Skeletal muscle cell (primary cell): ENCODE measurements around the gene CMBL.
"Not testable (repeated sequence)": the region's sequence is repeated elsewhere in the genome, so short reads cannot be mapped to it uniquely, and the experiment has no call there.

Experiments
- DNase-seq: peaks from one replicate; pipeline ENCODE4 v3.0.0-alpha.2; 2010; ENCODE audit warnings: low read depth
- H3K4me3 ChIP-seq: 2 replicates; pipeline ENCODE4 v1.5.1; 2011; ENCODE audit warnings: low read depth, mild to moderate bottlenecking, control low read depth, low read length, moderate library complexity

The CMBL gene

DNA sequence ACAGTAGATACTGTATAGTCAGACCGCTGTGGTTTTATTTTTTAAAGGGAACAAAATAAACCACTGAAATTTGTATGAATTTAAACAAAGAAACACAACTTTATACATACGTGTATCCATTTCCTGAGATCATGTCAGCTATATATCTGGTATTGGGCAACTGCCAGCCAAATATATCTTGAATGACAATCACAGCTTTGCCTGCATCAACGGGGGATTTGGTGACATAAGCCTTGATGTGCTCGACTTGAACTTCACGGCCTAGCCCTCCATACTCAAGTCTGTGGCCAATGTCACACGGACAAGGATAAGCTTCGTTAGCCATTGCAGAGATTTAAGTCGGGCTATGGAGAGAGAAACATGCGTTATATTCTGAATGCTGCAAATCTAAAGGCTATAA lies 17.3 kb downstream of the CMBL start:
- no peak overlapping the region for H3K4me3 ChIP-seq
- no peak for DNase-seq

DNA sequence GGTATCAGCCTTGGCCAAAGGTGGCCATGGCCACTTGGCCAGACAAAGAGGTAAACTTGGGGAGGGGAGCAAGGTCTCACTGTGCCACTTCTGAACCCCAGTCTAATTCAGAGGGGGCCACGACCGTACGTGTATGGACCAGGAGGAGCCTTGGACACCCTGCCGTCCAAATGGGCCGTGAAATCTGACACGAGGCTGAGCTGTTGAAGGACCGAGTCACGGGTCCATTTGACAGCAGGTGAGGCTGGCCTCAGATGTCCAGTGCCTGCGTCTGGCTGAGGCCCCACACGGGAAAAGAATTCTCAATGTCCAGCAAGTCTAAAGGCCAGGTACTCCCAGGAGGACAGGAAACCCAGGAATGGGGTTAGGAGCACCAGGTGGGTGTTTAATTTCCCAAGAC lies 17.7 kb downstream of the CMBL start:
- DNase-seq, result no peak
- no peak overlapping the region for H3K4me3 ChIP-seq

GRCh38 chr5:10289353-10289752 lies 18.3 kb downstream of the CMBL start:
- no peak overlapping the region for H3K4me3 ChIP-seq
- DNase-seq, result no peak

DNA sequence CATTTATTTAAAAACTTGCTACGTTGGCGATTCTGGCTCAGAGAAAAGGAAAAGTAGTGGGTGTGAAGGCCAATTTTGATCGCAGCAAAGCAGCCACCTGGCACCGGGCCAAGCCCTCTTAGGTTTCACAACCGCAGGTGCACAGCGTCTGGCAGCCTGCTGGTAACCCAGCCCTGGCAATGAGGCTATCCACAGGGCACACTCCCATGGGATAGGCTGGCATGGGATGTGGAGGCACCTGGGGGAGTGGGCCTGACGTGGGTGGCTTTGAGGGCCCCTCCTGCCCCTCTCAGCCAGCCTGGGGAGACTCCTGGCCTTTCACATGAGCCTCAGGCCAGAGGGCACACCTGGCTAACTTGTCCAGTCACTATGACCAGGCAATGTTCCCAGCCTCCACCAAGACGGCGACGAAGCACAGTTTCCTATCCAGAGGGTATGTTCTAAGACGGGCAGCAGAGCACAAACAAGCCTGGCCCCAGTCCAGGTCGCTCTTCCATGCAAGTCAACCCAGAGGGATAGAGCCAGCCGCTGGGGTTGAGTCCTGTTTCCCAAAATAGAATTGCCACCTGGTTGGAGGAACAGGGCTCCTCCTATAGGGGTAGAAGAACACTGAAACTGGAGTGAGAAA lies 19.0 kb downstream of the CMBL start:
- no peak overlapping the region for H3K4me3 ChIP-seq
- DNase-seq, result no peak

GRCh38 chr5:10286862-10287227 lies 20.9 kb downstream of the CMBL start:
- DNase-seq, result no peak
- no peak overlapping the region for H3K4me3 ChIP-seq

DNA sequence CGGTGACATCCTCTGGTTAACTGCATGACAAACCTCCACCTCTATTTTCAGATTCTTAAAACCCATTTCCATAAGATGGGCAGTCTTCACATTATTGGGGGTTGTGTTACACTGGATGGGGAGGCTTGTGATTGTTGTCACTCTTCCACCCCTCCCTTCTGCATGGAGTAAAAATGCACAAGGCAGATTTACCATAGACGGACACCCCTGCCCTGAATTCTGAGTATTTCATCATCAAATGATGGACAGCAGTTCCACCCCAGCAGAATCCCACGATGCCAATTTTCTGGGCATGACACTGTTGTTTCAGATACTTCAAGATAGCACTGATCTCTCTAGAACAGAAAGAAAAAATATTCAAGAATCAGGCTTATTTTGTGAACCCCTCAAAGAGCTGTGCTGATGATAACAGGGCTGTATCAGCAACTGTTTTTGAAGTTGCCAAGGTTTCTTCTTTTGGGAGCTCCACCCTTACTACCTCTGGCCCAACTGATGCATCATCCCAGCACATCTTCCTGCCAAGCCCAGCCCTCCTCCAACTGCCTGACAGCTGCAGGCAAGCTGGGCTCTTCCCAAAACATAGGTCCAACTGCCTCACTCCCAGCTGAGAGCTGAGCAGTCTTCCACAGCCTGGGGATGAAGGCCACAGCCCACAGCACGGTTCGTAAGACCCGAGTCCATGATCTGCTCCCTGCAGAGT lies 21.4 kb downstream of the CMBL start:
- no peak for DNase-seq
- H3K4me3 ChIP-seq, result no peak overlapping the region

- H3K4me3 ChIP-seq, DNase-seq: not testable (repeated sequence)
Measured at GRCh38 chr5:10285362-10285761, 22.3 kb downstream of the CMBL start.

- no peak overlapping the region for H3K4me3 ChIP-seq
- no peak for DNase-seq
Measured at GRCh38 chr5:10283927-10284635, 23.6 kb downstream of the CMBL start.

GRCh38 chr5:10279925-10280720 lies 27.6 kb downstream of the CMBL start:
- DNase-seq, result no peak
- H3K4me3 ChIP-seq, result no peak overlapping the region

- DNase-seq, result no peak
Measured at GRCh38 chr5:10279328-10279727, 28.4 kb downstream of the CMBL start.

DNA sequence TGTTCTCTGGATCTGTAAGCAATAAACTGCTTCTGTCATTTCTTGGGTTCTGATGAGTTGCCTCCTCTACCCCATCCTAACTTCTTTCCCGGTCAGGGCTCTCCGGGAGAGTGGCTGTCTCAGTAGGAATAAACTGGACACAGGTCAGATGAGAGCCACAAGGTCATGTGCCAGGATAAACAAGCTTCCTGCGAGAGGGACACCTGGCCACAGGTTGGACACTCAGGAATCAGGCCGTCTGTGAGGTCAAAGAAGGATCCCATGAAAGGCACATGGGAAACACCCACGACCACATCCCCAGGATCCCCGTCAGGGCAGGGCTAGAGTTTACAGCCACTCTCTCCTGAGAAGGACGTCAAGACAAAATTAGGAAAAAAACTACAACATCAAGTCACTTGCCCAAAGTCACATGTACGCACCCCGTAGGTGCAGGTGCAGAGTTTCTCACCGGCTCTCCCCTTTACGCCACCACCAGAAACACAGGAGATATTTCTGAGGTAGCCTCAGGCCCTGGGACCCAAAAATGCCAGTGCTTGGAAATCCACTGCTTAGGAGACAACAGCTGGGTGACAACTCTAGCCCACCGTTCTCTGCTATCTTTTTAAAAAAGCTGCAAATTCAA lies 28.9 kb downstream of the CMBL start:
- H3K4me3 ChIP-seq, result no peak overlapping the region
- DNase-seq, result no peak

More at GRCh38 chr5:10279328-10279727, 28.4 kb downstream of the CMBL start:
- H3K4me3 ChIP-seq, result no peak overlapping the region

- no peak overlapping the region for H3K4me3 ChIP-seq
- no peak for DNase-seq
Measured at GRCh38 chr5:10277773-10278630, 29.7 kb downstream of the CMBL start.

DNA sequence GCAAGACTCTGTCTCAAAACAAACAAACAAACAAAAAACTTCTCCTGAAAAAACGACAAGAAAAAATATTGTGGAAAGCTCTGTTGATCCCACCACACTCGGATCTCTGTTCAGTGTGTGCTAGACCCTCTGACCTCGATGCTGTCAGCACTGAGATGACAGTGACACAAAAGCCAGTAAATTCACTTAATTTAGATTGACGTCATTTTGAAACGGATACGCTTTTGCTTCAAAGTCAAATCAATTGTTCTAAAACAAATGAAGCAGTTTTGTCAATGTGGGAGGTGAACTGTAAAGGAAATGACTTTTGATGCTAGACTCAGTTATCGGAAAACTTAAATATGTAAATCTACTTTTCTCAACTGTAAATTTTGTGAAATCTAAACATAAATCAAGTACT lies 31.0 kb downstream of the CMBL start:
- no peak for DNase-seq
- no peak overlapping the region for H3K4me3 ChIP-seq

GRCh38 chr5:10275991-10276390 lies 31.7 kb downstream of the CMBL start:
- H3K4me3 ChIP-seq, result no peak overlapping the region
- no peak for DNase-seq

- H3K4me3 ChIP-seq, result no peak overlapping the region
- DNase-seq, result no peak
Measured at GRCh38 chr5:10275460-10275859, 32.2 kb downstream of the CMBL start.

DNA sequence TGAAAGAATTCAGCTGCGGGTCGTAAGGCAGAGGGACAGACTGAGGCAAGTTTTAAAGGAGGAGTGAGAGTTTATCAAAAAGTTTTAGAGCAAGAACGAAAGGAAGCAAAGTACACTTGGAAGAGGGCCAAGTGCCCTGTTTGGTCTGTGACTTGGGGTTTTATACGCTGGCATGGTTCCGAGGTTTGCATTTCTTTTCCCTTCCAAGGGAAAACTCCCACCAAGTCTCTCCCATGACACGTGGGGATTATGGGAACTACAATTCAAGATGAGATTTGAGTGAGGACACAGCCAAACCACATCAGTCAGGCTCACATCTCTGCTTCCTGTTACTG lies 34.9 kb downstream of the CMBL start:
- not testable (repeated sequence) for DNase-seq, H3K4me3 ChIP-seq

DNA sequence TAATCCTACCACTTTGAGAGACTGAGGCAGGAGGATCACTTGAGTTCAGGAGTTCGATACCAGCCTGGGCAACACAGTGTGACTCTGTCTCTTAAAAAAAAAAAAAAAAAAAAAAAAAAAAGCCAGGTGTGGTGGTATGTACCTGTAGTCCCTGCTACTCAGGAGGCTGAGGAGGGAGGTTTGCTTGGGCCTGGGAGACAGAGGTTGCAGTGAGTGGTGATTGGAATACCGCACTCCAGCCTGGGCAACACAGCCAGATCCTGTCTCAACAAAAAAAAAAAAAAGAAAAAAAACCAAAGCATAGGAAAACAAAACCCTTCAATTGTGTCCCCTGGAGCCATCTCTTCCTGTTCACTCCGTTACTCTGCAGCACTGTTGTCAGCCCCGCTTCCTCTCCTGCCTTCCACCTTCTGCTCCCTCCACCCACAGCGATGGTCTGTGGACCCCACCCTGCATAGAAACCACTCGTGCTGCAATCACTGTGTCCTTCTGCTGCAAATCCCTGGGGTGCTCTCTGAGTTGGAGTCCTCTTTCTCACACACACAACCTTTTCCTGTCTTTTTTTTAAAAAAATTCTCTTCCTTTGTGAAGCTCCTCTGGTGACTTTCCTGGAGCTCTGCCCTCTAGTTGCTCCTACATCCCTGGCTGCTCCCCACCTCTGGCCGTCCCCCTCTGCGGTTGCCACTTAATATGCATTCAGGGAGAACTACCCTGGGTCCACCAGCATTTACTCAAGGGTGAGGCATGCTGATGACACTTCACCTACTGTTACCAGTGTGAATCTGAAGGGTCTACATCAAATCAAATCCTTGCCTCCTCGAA lies 35.4 kb downstream of the CMBL start:
- no peak overlapping the region for H3K4me3 ChIP-seq
- DNase-seq, result no peak

DNA sequence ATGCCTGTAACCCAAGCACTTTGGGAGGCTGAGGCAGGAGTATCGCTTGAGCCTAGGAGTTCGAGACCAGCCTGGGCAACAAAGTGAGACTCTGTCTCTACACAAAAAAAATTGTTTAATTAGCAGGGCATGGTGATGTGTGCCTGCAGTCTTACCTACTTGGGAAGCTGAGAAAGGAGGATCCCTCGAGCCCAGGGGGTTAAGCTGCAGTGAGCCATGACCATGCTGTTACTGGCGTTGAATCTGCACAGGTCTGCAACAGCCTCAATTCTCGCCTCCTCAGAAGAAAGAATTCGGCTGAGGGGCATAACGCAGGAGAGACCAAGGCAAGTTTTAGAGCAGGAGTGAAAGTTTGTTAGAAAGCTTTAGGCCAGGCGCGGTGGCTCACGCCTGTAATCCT lies 39.6 kb downstream of the CMBL start:
- no peak for DNase-seq
- H3K4me3 ChIP-seq, result no peak overlapping the region
